ENCODE results near the gene SELENBP1. TPM values are rescaled to one million over a fixed set of nuclear protein-coding genes. Genes with fewer than 3 reads are reported as not detected.

The SELENBP1 gene
- total RNA-seq, 1 donor from 2014 or later = 0.93 TPM

DNA sequence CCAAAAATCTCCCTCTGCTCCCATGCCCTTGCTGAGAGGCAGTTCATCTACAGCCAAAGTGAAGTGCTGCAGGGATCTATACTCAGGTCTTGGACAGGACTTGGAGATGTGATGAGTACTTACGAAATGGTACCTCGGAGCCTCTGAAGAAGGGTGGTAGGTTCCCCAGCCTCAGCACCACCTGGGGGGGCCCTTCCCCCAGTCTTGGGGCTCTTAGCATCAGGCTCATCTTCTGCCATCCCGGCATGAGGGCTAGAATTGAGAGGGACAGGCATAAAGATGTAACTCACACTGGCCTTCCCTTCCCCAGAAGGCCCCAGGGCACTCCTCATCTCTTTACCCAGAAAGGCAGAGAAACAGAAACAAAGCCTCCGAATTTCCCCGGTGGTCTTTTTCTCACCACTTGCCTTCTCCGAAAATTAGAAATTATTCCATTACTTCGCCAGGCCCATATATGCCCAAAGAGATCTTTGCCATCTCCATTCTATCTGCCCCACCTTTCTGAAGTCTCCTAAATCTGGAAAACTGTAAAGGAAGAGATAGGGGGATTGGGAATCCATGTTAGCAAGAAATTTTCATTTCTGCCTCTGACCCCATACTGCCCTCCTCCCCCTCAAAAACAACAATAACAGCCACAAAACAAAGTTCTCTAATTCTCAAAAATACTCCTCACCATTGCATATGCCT is 26.3 kb downstream of the SELENBP1 start:
- no peak for DNase-seq (ENCODE audit: extremely low read depth, low read depth, low spot score)

GRCh38 chr1:151344291-151344690 is 28.2 kb downstream of the SELENBP1 start:
- DNase-seq (ENCODE audit: extremely low read depth, low read depth, low spot score) = no peak

DNA sequence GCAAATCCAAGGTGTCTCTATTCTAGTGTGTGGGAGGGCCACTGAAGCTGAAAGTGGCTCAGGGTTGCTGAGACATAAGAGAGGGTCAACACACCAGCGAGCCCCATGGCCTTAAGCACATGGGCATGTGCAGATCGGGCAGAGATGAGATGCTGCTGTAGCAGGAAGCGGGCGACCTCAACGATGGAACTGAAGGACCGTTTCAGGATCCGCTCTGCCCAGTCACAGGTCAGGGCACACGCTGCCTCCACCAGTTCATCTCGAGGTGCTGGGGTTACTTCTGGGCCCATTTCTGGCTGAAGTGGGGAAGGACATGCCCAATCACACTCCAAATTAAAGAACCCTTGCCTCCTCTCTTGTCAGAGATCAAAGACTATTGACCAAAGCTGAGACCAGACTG is 28.9 kb downstream of the SELENBP1 start:
- DNase-seq (ENCODE audit: extremely low read depth, low read depth, low spot score) = no peak

- DNase-seq (ENCODE audit: extremely low read depth, low read depth, low spot score) = no peak
Observed at GRCh38 chr1:151342569-151342968, 29.9 kb downstream of the SELENBP1 start.

DNA sequence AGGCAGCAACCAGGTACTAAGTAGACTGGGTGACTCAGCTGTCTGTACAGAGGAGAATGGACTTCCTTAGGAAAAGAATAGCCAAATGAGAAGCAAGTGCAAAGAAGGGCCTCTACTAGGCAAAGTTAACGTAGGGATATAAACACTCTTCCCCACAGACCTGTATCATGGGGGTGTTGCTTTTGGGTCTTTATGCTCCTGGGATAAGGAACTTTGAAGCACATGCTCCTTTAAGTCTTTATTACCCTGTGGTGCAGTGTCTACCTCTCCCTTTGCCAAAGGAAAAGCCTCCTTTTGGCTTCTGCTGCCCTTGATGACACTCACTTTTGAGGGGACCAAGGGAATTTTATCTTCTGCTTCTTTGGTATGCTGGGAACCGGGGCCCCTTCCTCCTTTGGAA is 30.5 kb downstream of the SELENBP1 start:
- no peak for DNase-seq (ENCODE audit: extremely low read depth, low read depth, low spot score)

DNA sequence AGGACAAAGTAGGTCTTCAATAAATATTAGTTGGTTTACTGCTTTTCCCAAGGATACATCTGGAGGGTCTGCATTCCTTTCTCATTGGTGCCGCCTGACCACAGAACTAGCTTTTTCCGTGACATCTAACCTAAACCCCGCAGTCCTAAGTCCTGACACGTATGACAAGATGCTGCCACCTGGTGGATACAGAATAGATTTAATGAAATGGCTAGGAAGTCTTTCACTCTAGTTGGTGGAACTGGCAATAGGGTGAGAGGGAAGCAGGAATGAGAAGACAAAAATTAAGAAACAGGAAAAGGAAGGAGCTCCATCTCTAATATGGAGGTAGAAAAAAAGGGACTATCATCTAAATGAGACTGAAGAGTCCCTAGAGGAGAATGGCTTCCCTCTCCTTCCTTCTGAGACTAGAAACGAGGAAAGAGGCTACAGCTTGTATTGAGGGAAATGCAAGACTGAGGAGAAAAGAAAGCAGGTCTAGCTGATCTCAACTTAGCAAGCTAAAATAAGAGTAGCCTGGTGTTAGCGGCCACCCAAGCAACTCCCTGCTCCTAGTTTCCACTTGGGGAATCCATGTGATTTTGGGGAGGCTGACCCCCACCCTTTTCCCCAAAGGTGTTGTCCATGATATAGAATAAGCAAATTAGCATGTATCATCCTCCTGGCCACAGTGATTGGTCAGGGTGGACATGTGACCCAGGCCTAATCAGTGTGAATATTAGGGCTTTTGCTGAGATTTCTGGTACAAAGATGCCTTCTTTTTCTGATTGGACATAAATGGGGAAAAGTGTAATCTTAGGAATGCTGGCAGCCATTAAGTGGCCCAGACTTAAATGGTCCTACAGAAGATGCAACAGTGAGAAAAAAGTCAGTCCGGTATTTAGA is 31.4 kb downstream of the SELENBP1 start:
- DNase-seq (ENCODE audit: extremely low read depth, low read depth, low spot score) = peak; percentile 73

GRCh38 chr1:151336556-151336955 is 35.9 kb downstream of the SELENBP1 start:
- no peak for DNase-seq (ENCODE audit: extremely low read depth, low read depth, low spot score)

GRCh38 chr1:151334822-151335221 is 37.7 kb downstream of the SELENBP1 start:
- no peak for DNase-seq (ENCODE audit: extremely low read depth, low read depth, low spot score)

DNA sequence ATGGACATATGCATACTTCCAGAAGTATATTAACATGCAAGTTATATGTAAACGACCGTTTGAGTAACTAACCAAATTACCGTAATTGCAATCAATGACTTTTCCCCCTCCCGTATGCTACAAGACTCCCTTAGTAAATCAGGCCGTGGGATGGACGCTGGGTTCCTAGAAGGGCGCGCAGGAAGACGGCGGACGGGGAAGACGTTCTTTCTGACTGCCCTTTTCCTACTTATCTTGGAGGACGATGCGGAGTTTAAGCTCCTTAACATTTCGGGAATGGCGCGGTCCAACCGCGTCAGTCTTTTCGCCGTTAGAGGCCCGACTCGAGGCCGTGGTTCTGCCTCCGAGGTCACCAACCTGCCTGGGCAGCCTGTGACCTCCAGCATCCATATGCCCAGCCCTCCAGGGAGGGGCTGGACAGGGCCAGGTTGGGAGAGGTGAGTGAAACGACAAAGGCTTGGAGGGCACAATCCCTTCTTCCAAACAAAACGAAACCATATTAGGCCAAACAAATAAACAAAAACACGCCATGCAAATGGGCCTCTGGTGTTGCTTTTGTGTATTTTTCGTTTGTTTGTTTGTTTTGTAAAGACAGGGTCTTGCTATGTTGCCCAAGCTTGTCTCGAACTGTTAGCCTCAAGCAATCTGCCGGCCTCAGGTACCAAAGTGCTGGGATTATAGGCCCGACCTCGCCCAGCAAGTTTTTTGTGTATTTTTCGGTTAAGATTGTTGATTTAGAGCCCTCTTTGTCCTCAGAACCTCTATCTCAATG is 44.4 kb downstream of the SELENBP1 start:
- no peak for DNase-seq (ENCODE audit: extremely low read depth, low read depth, low spot score)

- peak; percentile 95 for DNase-seq (ENCODE audit: extremely low read depth, low read depth, low spot score)
Observed at GRCh38 chr1:151327223-151327902, 45.1 kb downstream of the SELENBP1 start, which contains the start of gene PI4KB. Gene PI4KB (minus strand): TSS chr1:151327416. CDS start chr1:151316481, 10,935 bp downstream.

DNA sequence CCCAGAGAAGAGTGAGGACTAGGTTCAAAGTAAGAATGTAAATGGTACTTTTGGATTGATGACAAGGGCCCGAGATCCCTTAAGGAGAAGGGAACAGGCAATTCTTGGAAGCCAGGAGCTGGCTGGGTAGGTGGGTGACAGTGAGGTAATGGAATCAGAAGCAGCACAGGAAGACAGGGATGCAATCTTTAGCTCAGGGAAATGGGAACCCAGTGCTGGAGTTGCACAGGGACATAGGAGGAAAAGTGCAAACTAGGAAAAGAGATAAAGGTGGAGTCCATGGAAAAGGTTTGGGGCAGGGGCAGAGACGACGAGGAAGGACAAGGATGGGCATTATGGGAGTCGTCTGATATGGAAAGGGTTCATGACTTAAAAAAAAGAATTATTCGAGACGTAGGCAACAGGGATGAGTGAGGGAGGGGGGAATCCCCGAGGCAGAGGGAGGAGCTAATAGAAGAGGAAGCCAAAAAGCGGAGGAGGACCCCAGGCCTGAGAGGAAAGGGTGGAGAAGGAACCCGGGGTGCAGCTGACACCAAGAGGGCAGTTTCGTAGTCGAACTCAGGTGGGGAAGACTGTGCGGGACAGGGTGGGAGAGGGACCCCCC is 45.8 kb downstream of the SELENBP1 start:
- DNase-seq (ENCODE audit: extremely low read depth, low read depth, low spot score) = no peak

- no peak for DNase-seq (ENCODE audit: extremely low read depth, low read depth, low spot score)
Observed at GRCh38 chr1:151325646-151326429, 46.7 kb downstream of the SELENBP1 start.

GRCh38 chr1:151325231-151325630 is 47.3 kb downstream of the SELENBP1 start:
- DNase-seq (ENCODE audit: extremely low read depth, low read depth, low spot score) = no peak

- no peak for DNase-seq (ENCODE audit: extremely low read depth, low read depth, low spot score)
Observed at GRCh38 chr1:151324390-151324930, 48.0 kb downstream of the SELENBP1 start.

DNA sequence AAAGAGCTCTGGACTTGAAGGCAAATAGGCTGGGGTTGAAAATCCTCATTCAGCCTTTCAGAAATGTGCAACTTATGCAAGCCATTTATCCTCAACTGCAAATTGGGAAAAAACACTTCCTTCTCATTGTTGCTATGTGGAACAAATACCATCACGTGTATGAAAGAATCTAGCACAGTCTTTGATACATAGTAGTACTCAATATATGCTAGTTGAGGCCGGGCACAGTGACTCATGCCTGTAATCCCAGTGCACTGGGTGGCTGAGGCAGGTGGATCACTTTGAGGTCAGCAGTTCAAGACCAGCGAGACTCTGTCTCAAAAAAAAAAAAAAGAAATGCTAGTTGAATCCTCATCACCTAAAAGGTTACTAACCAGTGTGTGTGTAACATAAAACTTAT is 53.5 kb downstream of the SELENBP1 start:
- no peak for DNase-seq (ENCODE audit: extremely low read depth, low read depth, low spot score)

GRCh38 chr1:151315565-151316235 is 56.8 kb downstream of the SELENBP1 start:
- no peak for DNase-seq (ENCODE audit: extremely low read depth, low read depth, low spot score)

Data from glomerular endothelial cell (primary cell).